Colonic mucosa (tissue), 4 donors: ENCODE data around the gene UBE2Q1. TPM values are rescaled to one million over a fixed set of nuclear protein-coding genes. Genes with fewer than 3 reads are reported as not detected.

ENCODE experiments used
- DNase-seq: peaks from one replicate; pipeline ENCODE4 v3.0.0-alpha.2; 2020
- H3K27ac ChIP-seq: fragments of 200-600 bp; one replicate; pipeline ENCODE4 v1.8.0; 2021
- H3K27me3 ChIP-seq: fragments of 200-600 bp; one replicate; pipeline ENCODE4 v1.8.0; 2021
- H3K36me3 ChIP-seq: fragments of 200-600 bp; one replicate; pipeline ENCODE4 v1.8.0; 2021
- H3K4me1 ChIP-seq: fragments of 200-600 bp; one replicate; pipeline ENCODE4 v1.8.0; 2021; ENCODE audit warnings: mild to moderate bottlenecking
- H3K4me3 ChIP-seq: fragments of 200-600 bp; one replicate; pipeline ENCODE4 v1.8.0; 2021
- H3K9ac ChIP-seq, 2 donors: one replicate each; pipeline ENCODE4 v1.7.0; 2013; ENCODE audit warnings: control low read depth in 2 of 2, low read depth in 2 of 2, low read length in 2 of 2
- H3K9me3 ChIP-seq: fragments of 200-600 bp; one replicate; pipeline ENCODE4 v1.8.0; 2021
- intact Hi-C: fragments of 100-400 bp; cut with DNase I; formaldehyde crosslinking; loops from one replicate; pipeline ENCODE4 v1.14.1; 2022
- total RNA-seq, 2 donors: library from RNA; stranded (reverse); fragmentation: NEBNext Ultra II Directional in 1 of 2; extraction: Animal tissue kit (Norgen Biotek cat#: 25700) in 1 of 2; gene quantifications; one replicate each; pipeline ENCODE4 v1.2.1, GENCODE V29; 2021
- TF ChIP-seq, protein P1 (sequence below): fragments of 200-600 bp; IDR thresholded peaks from one replicate; pipeline ENCODE4 v1.8.0; 2022; ENCODE audit warnings: antibody characterized with exemption, mild to moderate bottlenecking
- donor health status: healthy.
- donor health status: DM: no; HTN: no; CAD: no.
- donor health status: DM: no; HTN: no; CAD: no.

Gene UBE2Q1
- total RNA-seq, 2 donors from 2014 or later: 74.1 to 86.1 TPM

DNA sequence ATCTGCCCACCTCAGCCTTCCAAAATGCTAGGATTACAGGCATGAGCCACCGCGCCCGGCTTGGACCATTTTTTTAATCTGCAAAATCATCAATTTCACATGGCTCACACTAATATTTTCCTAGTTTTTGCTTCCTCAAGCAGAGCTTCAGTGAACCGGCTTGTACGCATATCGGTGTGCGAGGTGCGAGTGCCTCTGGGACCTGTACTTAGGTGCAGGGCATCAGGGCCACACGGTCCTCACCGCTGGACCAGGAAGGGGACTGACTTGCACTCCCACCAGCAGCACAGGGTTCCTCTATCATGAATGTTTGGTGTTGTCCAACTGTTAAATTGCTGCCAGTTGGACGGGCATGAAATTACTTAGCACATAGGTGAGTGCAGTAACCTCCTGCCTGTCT, 40.8 kb downstream of the UBE2Q1 start:
- Histone ChIP-seq H3K4me3 (no peak overlapping the region), H3K9me3 (no peaks in the 10 kb centered on the region), H3K4me1 (no peaks in the 10 kb centered on the region), H3K9ac (no peak overlapping the region), H3K27ac (no peak overlapping the region), H3K27me3 (no peaks in the 10 kb centered on the region), H3K36me3 (no peaks in the 10 kb centered on the region)
- no peak for DNase-seq
- TF ChIP-seq, protein P1, sequence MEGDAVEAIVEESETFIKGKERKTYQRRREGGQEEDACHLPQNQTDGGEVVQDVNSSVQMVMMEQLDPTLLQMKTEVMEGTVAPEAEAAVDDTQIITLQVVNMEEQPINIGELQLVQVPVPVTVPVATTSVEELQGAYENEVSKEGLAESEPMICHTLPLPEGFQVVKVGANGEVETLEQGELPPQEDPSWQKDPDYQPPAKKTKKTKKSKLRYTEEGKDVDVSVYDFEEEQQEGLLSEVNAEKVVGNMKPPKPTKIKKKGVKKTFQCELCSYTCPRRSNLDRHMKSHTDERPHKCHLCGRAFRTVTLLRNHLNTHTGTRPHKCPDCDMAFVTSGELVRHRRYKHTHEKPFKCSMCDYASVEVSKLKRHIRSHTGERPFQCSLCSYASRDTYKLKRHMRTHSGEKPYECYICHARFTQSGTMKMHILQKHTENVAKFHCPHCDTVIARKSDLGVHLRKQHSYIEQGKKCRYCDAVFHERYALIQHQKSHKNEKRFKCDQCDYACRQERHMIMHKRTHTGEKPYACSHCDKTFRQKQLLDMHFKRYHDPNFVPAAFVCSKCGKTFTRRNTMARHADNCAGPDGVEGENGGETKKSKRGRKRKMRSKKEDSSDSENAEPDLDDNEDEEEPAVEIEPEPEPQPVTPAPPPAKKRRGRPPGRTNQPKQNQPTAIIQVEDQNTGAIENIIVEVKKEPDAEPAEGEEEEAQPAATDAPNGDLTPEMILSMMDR: no peak
- intact Hi-C loops: no loop called here

DNA sequence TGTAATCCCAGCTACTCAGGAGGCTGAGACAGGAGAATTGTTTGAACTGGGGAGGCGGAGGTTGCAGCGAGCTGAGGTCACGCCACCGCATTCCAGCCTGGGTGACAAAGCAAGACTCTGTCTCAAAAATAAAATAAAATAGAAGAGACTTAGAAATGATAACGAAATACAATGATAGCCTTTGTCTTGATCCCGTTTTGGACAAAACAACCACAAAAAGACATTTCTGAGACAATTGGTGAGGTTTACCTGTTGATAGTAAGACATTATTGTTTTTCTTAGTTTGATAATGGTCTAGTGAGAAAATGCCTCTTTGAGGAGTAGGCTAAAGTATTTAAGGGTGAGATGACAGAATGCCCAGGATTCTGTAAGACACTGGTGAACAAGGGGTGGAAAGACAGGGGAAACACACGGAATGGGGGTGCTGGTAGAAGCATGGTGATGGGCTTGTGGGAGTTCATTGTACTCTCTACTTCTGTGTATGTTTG, 44.4 kb downstream of the UBE2Q1 start:
- H3K4me3 ChIP-seq: no peak overlapping the region
- no peaks in the 10 kb centered on the region for H3K9me3 ChIP-seq
- no peaks in the 10 kb centered on the region for H3K4me1 ChIP-seq
- TF ChIP-seq, protein P1: no peak
- no peak overlapping the region for H3K9ac ChIP-seq
- no peaks in the 10 kb centered on the region for H3K27me3 ChIP-seq
- no peak for DNase-seq
- H3K36me3 ChIP-seq: no peaks in the 10 kb centered on the region
- no peak overlapping the region for H3K27ac ChIP-seq
- intact Hi-C loops: no loop called here

DNA sequence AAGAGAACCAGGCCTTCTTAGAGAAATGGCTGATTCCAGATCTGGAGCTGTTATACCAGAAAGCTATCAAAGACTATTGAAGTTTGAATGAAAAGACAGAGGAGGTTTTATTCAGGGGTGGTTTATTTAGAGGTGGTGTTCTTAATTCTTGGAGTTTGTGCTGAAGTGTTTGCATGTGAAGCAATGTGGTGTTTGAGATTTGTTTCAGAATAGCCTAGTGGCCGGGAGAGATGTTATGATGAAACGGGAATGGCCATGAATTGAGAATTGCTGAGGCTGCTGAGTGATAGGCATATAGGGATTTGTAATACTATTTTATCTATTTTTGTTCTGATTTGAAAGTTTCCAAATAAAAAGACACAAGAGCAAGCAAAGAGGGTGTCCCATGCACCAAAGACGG, 45.7 kb downstream of the UBE2Q1 start:
- intact Hi-C loops: no loop called here
- H3K4me1 ChIP-seq: no peaks in the 10 kb centered on the region
- H3K27ac ChIP-seq: no peak overlapping the region
- no peaks in the 10 kb centered on the region for H3K27me3 ChIP-seq
- no peaks in the 10 kb centered on the region for H3K36me3 ChIP-seq
- DNase-seq: no peak
- H3K9ac ChIP-seq: no peak overlapping the region
- no peak overlapping the region for H3K4me3 ChIP-seq
- no peaks in the 10 kb centered on the region for H3K9me3 ChIP-seq
- TF ChIP-seq, protein P1: no peak

DNA sequence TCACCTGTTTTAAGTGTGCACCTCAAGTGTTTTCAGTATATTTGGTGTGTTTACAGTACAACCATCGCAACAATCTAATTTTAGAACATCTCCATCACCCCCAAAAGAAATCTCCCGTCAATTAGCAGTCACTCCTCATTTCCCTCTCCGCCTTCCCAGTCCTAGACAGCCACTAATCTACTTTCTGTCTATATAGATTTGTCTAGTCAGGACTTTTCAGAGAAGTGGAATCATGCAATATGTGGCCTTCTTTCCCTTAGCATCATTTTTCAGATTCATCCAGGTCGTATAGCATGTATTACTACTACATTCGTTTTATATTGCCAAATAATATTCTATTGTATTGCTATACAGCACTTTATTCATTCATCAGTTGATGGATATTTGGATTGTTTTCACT, 54.6 kb downstream of the UBE2Q1 start:
- no peak for DNase-seq
- intact Hi-C loops: no loop called here
- TF ChIP-seq, protein P1: no peak
- H3K36me3 ChIP-seq: no peaks in the 10 kb centered on the region
- no peak overlapping the region for H3K27ac ChIP-seq
- H3K9me3 ChIP-seq: no peaks in the 10 kb centered on the region
- H3K4me1 ChIP-seq: no peaks in the 10 kb centered on the region
- no peak overlapping the region for H3K4me3 ChIP-seq
- H3K9ac ChIP-seq: no peak overlapping the region
- peaks cover 32% of the 10 kb centered on the region for H3K27me3 ChIP-seq

DNA sequence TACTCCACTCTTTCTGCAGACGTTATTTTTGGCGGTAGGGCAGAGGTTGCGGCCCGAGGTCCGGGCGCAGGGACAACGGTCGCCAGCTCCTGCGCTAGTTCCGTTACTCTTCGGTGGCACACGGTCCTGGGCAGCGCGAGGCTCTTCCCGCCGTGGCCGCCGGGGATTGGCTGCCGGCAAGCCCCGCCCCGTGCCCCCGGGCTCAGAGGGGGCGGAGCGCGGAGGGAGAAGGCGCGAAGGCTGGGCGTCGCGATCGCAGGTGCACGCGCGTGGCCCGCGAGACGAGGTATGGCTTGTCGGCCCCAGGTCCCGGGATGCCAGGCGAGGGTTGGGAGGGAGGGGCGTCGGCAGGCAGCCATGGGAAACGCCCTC, 55.7 kb downstream of the UBE2Q1 start:
- no peaks in the 10 kb centered on the region for H3K4me1 ChIP-seq
- no peak for DNase-seq
- H3K9me3 ChIP-seq: no peaks in the 10 kb centered on the region
- no peak overlapping the region for H3K9ac ChIP-seq
- no peak overlapping the region for H3K27ac ChIP-seq
- H3K27me3 ChIP-seq: peaks cover 32% of the 10 kb centered on the region
- H3K4me3 ChIP-seq: no peak overlapping the region
- TF ChIP-seq, protein P1: no peak
- no peaks in the 10 kb centered on the region for H3K36me3 ChIP-seq
- intact Hi-C loops: no loop called here
